Diencephalon (tissue), 1 donor: ENCODE results near the gene ZNF681. TPM values are rescaled to one million over a fixed set of nuclear protein-coding genes. Genes with fewer than 3 reads are reported as not detected.

Experiments used
- total RNA-seq: library from RNA; depleted of rRNA; stranded (reverse); fragments of >200 nt; gene quantifications from one replicate; pipeline ENCODE4 v1.2.3, GENCODE V29; 2014

Gene ZNF681
- total RNA-seq, result 20.1 TPM

GRCh38 chr19:23758187-23759074, at the start of gene ZNF681:
Gene ZNF681, minus strand, starts transcription at chr19:23758891. Its CDS starts 142 bp downstream, at chr19:23758749.

Other genes starting within 250 kb of the ZNF681 start
- gene ZNF675, start 71.7 kb downstream of the ZNF681 start, total RNA-seq, result 55.4 TPM
- gene ZNF726, start 156.0 kb upstream of the ZNF681 start, total RNA-seq, result 15.0 TPM